Esophagus muscularis mucosa (tissue), 3 donors: ENCODE measurements around the gene SPAG4.

Source experiments
- EP300 ChIP-seq: sonication (generic); formaldehyde crosslinking; IDR thresholded peaks from one replicate; pipeline ENCODE4 v1.6.1; 2017; ENCODE audit warnings: antibody characterized with exemption
- TF ChIP-seq, protein P1 (sequence below), 3 experiments: fragments of 200-600 bp in 2 of 3; fragments of 450-650 bp in 1 of 3; sonication (generic) in 2 of 3; IDR thresholded peaks; one replicate each; pipeline ENCODE4 v1.5.1; 2017 to 2019; ENCODE audit warnings: antibody characterized with exemption in 3 of 3, mild to moderate bottlenecking in 2 of 3, moderate library complexity in 1 of 3

DNA sequence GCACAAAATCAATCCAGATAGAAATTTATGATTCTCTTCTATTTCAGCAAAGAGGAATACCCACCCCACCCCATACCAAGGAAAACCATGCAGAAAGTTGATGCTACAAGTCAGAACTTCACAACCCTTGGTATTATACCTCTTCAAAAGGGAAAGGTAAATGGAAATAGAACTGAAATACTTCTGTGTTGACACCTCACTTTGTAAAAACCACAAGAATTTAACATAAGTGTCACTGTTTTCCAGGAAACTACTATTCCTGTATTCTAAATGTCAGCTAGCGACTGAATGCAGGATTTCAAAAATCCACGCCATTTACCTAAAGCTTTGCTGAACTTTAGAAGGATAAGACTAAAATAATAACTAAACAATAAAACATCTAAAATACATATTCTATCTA is 45.4 kb downstream of the SPAG4 start:
- TF ChIP-seq, protein P1, sequence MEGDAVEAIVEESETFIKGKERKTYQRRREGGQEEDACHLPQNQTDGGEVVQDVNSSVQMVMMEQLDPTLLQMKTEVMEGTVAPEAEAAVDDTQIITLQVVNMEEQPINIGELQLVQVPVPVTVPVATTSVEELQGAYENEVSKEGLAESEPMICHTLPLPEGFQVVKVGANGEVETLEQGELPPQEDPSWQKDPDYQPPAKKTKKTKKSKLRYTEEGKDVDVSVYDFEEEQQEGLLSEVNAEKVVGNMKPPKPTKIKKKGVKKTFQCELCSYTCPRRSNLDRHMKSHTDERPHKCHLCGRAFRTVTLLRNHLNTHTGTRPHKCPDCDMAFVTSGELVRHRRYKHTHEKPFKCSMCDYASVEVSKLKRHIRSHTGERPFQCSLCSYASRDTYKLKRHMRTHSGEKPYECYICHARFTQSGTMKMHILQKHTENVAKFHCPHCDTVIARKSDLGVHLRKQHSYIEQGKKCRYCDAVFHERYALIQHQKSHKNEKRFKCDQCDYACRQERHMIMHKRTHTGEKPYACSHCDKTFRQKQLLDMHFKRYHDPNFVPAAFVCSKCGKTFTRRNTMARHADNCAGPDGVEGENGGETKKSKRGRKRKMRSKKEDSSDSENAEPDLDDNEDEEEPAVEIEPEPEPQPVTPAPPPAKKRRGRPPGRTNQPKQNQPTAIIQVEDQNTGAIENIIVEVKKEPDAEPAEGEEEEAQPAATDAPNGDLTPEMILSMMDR (IDR thresholded peaks at IDR 0.05): no peak
- TF ChIP-seq EP300: no peak
